GM21528 (cell line): ENCODE measurements around the gene PRDM4.
"Not testable (repeated sequence)": the region's sequence is repeated elsewhere in the genome, so short reads cannot be mapped to it uniquely, and the experiment has no call there.

Source experiments
- ATAC-seq: cut with Tn5 transposase; IDR thresholded peaks from one replicate; pipeline ENCODE4 v1.9.1; 2021; ENCODE audit warnings: mild to moderate bottlenecking, moderate library complexity; ENCODE audit not compliant: unreplicated experiment, low FRiP score

PRDM4 gene

DNA sequence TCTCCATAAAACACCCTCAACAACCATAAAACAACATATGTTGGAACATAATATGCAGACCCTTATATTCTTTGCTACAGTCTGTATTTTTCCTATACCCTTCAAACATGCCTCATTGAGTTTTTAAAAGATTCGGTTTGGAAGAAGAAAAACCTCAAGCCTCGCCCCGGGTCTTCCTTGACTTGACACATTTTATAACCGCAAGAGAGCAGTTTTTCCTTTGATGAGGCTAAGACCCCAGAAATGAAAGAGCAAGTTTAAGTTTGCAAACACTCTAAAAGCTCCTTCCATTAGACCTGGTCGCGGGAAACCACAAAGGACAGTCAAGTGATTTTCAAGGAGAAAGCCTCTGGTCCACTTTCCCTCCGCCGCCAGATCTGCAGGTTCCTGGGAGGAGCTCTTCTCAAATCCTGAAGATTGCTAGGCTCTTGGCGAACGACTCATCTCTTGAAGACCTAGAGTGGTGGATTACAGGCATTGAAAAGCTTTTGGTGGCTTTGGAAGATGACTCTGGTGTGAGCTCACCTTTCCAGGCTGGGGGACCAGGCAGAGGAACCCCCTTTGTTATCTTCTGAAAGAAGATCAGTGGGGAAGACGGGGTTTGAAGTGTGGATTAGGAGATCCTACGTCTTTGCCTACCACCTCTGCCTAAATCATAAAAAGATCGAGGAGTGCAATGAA is 13.6 kb upstream of the PRDM4 start, which contains the start of gene ASCL4:
ASCL4 (plus strand) TSS at position 356 of the 681 bp plus-strand sequence. CDS start 515 bp downstream, outside the sequence.
- no peak for ATAC-seq

DNA sequence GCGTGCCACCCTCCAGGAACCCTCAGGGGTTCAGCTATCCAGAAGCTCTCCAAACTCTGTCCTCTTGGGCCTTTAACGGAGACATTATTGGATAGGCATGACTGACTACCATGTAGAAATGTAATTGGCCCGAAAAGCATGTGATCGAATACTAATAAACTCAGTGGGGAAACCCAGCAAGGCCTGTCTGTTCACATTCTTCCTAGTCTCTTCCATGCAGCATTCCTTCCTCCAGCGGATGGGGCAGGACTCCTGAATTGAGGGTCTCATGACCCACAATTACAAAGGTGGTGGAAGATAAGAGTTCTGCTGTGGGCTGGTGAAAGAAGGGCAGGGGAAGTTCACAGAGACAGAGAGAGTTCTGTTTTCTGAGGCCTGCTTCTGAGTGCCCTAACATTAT is 6.5 kb upstream of the PRDM4 start:
- ATAC-seq: no peak

DNA sequence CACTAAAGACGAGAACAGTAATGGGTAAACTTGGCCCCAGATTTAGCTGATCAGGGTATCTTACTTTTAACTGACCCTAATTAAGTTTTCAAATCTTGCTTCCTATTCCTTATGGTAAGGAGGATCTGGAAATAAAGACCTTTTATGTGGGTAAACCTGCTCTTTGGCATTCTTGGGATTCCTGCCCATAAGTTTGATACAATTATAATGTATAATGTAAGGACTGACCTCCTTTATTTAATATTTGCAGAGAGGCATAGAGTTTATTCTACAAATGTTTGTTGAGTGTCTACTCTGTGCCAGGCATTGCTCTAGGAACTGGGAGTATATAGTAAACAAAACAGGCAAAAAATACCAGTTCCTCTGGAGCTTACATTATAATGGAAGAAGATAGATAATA is 4.4 kb upstream of the PRDM4 start:
- ATAC-seq: no peak

DNA sequence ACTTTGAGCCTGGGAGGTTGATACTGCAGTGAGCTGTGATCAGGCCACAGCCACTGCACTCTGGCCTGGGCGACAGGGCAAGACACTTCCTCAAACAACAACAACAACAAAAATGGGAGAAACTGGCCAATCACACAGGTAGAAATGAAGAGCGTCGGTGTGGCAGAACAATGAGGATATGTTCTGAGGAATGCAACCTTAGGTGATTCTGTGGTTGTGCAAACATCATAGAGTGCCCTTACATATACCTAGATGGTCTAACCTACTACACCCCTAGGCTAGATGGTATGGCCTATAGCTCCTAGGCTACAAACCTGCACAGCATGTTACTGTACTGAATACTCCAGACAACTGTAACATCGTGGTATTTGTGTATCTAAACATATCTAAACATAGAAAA is 3.7 kb upstream of the PRDM4 start:
- no peak for ATAC-seq

DNA sequence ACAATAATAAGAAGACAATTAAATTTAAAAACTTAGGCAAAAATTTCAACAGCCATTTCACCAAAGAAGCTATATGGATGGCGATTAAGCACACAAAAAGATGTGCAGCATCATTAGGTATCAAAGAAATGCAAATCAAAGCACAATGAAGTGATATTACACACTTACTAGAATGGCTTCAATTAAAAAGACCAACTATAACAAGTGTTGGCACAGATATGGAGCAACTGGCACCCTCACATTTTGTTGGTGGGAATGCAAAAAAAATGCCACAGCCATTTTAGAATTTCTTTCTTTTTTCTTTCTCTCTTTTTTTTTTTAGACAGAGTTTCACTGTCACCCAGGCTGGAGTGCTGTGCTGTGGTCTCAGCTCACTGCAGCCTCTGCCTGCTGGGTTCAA is 1.9 kb upstream of the PRDM4 start:
- ATAC-seq: no peak

DNA sequence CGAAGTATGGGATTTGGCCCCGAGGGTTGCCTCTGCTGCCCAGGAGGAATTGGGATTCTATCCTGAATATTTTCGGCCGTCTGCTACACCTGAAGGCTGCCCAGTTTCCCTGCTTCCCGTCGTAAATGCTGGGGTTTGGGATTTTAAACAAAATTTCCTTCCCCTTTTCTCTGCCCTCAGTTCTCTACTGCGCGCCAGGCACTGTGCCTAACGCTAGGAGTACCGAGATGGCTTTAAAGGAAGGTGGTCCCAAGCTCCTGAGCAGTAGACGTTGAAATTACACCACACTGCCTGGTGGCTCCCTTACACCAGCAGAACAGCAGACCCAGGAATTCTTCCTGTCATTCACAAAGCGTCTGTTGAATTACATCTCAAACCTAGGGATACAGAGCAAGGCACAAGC is 566 bp upstream of the PRDM4 start:
- ATAC-seq: no peak

DNA sequence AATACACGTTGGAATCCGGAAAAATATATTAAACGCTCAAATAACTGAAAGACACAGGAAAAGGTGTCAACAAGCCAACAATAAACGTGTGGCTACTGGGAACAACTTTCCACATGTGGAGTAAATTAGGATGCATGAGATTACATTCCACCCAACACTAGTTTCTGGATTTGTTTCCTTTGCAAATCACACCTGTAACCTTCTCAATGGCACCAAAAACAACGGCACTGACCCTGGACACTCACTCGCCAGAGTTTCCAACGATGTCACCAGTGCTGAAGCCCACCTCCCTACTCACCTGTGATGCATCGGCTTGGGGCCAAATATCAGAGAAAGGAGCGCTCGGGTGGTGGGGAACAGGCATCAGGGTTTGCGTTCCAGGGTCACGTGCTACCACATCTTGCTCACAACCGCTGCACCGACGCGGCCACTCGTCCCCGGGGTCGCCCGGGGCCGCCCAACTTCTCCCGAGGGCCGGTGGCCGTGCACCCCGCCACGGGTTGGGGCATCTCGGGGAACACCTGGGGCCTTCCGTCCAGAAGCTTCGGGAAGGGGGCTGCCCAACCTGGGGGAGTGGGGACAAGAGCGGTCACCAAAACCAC is 629 bp downstream of the PRDM4 start:
- ATAC-seq: peak; percentile 45

DNA sequence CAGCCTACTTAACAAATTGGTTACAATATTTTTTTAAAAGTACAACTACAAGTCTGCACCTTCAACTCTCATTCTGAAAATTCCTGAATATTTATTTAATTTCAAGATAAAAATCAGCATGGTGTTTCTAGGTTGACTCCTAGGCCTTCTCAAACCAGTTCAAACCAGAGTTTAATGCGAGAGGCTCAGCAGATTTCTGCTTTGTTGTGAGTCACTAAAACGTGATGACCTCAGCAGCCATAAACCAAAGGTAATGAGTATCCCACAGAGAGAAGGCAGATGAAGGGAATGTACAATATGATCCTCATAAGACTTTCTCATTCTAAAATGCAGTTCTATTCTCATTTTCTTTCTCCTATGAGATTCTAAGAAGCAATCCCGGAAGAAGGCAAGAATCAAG is 1.5 kb downstream of the PRDM4 start:
- ATAC-seq: no peak

DNA sequence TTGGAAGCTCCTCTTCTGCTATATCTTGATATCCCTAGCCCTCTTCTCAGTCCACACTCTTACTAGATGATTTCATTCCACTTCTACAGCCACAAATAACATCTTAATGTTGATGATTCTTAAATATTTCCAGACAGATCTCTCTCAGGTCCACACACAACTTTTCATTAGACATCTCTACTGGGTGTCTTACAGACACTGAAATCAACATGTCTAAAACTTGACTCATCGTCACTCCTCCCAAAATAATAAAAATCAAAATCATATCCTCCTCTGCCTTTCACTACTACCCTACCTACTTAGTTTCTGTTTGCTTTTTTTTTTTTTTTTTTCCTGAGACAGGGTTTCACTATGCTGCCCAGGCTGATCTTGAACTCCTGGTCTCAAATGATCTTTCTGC is 11.9 kb downstream of the PRDM4 start:
- ATAC-seq: no peak

DNA sequence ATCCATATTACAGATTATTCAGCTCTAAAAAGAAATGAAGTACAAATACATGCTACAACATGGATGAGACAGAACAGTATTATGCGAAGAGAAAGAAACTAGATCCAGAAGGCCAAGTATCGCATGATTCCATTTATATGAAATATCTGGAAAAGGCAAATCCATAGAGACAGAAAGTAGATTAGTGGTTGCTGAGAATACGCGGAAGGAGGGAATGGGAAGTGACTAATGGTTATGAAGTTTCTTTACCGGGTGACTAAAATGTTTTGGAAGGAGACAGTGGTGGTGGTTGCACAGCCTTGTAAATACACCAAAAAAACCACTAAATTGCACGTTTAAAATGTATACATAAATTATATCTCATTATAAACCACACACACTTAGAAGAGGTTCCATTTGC is 12.5 kb downstream of the PRDM4 start:
- no peak for ATAC-seq

DNA sequence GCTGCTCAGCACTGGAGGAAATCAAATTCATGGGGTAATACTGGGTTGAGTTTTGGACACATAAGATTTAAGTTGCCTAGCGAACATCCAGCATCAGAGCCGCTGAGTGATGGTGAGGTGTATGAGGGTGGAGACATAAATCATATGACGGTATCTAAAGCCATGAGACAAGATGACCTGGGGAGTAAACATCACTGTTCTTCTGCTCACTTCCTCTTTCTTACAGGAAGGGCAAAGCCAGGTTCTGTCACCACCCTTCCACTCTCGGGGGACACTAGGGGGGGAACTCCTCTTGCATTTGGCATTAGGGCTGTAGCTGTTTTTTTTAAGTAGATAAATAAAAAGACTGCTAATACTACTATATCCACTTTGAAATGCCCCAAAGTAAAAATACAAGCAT is 24.0 kb downstream of the PRDM4 start:
- peak; percentile 94 for ATAC-seq

DNA sequence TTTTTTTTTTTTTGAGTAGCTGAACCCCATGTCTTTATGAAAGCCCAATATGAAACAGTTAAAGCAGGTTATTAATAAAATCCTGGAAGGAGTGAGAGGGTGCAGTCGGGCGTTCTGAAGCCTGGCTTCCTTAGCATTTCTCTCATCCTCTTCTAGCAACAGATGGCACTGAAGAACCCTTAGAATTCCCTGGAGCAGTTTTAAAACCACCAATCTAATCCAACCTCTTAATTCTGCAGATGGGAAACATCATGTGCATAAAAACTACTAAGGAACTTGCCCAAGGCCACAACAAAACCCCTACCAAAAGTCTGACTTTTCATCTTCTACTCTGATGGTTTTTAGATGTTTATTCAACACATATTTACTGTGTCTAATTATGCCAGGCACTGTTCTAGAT is 25.2 kb downstream of the PRDM4 start:
- ATAC-seq: no peak

DNA sequence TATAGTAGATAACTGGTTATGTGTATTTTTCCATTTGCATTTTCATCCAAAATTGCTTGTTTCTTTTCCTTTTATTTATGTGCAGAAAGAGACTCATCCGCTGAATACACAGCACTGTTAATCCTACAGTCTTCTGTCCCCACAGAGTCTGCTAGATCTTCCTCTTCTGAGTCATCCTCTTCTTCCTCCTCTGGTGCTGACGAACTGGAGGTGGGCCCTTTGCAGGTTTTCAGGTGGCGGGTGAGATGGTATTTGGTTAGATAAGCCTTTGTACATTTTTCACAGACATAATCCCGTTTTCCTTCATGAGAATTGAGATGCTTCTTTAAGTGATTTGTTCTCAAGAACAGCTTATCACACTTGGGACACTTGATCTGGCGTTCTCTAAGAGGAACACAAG is 26.8 kb downstream of the PRDM4 start:
- no peak for ATAC-seq

DNA sequence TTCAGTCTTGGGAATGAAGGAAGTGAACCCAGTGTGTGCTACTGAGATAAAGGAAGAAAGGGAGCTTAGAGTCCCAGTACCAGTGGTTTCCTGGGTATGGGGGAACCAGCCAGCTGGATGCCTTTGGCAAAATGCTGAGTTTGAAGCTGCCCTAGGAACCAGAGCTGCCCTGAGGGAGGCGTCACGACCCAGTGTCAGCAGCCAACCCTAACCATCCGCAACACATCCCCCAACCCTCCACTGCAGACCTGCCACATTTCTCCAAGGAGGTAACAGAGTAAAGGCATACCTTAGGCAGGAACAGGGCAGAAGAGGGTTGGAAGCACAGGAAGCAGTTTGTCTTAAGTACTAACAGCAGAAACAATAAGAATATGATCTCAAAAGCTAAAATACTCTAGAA is 28.6 kb downstream of the PRDM4 start:
- ATAC-seq: no peak

DNA sequence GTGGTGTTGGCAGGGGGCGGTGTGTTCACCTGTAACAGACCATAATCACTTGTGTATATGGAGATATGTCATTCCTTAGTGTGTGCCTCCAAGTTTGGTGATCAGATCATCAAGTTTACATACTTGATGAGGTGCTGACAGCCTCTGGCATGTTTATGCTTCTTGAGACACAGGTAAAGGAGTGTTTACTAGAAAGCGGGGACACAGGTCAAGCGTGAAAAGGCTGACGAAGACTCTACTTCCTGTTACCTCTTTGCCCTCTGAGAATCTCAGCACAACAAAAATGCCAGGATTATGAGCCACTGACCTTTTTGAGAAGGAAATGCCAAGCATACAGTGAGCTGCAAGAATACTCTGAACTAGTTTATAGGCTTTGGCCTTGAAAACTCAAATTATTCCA is 29.6 kb downstream of the PRDM4 start:
- ATAC-seq: no peak

DNA sequence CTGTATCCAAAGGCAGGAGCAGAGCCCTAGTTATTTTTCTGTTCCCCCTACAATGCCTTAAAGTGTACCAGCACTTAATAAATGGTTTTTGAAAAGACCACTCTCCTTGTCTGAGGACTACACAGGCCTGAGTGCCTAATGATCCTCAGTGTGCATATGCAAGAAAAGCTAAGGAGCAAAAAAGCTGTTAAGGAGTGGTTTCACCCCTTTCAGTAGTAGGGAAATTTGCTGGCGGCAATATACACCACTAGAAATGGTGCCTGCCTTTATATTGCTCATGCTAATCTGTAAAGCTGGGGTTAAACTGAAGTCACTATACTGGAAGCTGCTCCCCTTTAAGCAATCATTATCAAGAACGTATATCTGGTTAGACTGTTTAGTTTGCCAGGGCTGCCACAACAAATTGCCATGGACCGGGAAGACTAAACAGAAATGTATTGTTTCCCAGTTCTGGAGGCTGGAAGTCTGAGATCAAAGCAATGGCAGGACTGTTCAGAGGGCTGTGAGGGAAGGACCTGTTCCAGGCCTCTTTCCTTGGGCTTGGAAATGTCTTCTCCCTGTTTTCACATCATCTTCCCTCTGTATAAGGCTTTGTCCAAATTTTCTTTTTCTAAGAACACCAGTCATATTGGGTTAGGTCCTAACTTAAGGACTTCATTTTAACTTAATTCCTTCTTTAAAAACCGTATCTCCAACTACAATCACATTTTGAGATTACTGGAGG is 30.2 kb downstream of the PRDM4 start:
- no peak for ATAC-seq

DNA sequence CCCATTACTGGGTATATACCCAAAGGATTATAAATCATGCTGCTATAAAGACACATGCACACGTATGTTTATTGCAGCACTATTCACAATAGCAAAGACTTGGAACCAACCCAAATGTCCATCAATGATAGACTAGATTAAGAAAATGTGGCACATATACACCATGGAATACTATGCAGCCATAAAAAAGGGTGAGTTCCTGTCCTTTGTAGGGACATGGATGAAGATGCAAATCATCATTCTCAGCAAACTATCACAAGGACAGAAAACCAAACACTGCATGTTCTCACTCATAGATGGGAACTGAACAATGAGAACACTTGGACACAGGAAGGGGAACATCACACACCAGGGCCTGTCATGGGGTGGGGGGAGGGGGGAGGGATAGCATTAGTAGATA is 33.2 kb downstream of the PRDM4 start:
- ATAC-seq: not testable (repeated sequence)

DNA sequence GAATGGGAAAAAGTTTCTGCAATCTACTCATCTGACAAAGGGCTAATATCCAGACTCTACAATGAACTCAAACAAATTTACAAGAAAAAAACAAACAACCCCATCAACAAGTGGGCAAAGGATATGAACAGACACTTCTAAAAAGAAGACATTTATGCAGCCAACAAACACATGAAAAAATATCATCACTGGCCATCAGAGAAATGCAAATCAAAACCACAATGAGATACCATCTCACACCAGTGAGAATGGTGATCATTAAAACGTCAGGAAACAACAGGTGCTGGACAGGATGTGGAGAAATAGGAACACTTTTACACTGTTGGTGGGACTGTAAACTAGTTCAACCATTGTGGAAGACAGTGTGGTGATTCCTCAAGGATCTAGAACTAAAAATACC is 33.6 kb downstream of the PRDM4 start:
- not testable (repeated sequence) for ATAC-seq

DNA sequence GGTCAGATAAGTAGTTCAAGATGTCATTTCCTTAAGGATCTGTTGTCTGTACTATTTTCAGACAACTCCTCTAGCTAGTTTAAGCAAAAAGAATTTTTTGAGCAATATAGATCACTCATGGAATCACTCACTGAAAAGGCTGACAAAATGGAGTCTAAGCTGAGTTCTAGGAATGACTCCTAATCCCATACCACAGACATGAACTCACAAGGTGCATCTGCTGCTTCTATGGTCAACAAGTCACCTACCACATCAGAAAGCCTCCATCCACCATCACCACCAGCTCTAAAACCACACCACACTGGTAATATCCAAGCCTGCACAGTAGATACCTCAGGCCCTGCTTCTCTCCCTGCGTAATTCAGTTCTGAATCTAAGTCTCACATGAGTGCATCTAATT is 42.3 kb downstream of the PRDM4 start:
- ATAC-seq: no peak

DNA sequence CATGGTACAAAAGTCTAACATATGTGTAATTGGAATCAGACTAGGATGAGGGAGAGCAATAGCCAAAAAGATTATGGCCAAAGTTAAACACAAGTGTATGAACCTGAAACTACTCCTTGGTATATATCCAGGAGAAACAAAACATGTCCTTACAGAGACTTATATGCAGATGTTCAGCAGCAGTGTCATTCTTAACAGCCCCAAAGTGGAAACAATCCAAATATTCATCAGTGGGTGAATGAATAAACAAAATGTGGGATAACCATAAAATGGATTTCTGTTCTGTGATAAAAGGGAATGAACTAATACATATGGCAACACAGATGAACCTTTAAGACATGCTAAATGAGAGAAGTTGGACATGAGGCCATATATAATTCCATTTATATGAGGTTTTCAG is 45.2 kb downstream of the PRDM4 start:
- ATAC-seq: no peak

DNA sequence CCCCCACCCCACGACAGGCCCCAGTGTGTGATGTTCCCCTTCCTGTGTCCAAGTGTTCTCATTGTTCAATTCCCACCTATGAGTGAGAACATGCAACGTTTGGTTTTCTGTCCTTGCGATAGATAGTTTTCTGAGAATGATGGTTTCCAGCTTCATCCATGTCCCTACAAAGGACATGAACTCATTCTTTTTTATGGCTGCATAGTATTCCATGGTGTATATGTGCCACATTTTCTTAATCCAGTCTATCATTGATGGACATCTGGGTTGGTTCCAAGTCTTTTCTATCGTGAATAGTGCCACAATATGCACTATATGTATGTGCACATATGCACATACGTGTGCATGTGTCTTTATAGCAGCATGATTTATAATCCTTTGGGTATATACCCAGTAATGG is 55.4 kb downstream of the PRDM4 start:
- ATAC-seq: not testable (repeated sequence)

DNA sequence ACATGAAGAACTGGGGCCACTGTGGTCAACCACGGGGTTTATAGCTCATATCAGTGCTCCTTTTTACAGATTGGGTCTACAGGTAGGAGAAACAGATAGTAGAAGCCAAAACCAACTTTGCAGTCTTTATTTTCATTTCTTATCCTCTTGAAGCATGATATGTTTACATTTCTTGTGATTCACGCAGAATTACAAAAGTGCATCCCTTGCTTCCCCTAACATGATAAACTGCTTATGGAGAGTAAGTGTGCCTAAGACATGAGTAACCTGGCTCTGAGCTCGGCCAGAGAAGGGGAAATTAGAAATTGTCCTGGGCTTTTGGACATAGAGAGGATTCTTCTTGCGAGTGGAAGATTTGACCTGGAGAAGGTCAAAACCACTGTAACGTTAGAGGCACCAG is 56.9 kb downstream of the PRDM4 start:
- no peak for ATAC-seq
